HG03521 (cell line): Measurements from ENCODE around the gene MAP2K5.
A peak's percentile ranks its signal among the peaks of the same experiment; 100 is the strongest.

Experiments
- ATAC-seq: cut with Tn5 transposase; IDR thresholded peaks from one replicate; pipeline ENCODE4 v1.9.1; 2021; ENCODE audit warnings: mild to moderate bottlenecking, moderate library complexity; ENCODE audit not compliant: unreplicated experiment

The MAP2K5 gene

DNA sequence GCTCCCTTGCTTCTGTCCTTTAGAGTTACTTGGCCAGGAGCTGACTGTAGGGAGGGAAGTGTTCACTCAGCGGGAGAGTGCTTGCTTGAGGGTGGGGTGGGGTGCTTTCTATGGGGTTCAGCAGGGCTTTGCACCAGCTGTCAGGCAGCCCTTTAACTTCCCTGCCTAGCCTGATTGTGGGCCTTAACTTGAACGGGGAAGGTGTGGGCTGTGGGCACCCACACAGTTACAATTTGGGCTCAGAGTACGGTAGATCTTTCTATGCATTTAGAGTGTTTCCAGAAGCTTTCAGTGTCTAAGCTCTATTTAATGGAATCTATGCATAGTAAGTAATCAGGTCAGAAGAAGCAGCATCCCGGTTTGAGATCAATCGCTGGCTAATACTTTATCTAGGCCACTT is 234.6 kb downstream of the MAP2K5 start:
- ATAC-seq, result no peak

DNA sequence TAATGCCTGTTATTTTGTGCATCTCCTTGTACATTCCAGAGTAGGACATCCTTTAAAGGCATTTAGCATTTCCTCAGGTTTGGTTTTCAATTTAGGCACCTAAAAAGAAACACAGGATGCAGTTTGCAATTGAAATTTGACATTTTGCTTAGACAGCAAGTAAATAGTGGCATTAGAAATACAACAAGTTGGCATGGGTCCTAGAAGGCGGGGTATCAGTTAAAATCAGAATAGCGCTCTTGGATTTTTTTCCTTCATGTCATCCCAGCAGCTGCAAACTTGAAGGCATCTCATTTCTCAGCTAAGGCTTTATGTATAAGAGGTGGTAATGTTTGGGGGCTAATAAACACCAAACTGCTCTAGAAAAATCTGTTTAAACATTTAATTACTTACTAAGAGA is 235.3 kb downstream of the MAP2K5 start:
- no peak for ATAC-seq

DNA sequence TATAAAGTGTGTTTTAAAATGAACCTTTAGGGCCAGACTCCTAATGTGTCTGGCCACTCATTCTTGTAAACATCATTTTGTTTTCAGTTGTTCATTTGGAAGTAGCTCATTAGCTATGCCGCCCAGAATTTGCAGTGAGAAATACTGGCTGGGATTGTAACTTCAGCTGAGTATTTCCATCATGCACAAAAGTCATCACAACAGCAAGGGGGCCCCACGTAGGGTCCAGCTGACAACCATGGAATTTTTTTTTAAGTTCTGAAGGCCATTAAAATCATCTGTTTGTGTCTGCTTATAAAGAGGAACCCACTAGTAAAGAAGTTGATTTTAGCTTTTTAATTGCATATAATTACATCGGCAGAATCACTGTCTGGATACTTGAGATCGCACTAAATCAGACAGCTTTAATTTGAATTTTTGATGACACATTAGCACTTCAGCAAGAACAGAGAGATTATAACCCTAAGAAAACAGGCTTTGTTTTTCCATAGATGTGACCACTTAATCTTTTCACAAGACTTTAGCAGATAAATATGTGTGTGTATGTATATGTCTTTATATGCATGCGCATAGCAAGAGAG is 236.6 kb downstream of the MAP2K5 start:
- ATAC-seq, result no peak

DNA sequence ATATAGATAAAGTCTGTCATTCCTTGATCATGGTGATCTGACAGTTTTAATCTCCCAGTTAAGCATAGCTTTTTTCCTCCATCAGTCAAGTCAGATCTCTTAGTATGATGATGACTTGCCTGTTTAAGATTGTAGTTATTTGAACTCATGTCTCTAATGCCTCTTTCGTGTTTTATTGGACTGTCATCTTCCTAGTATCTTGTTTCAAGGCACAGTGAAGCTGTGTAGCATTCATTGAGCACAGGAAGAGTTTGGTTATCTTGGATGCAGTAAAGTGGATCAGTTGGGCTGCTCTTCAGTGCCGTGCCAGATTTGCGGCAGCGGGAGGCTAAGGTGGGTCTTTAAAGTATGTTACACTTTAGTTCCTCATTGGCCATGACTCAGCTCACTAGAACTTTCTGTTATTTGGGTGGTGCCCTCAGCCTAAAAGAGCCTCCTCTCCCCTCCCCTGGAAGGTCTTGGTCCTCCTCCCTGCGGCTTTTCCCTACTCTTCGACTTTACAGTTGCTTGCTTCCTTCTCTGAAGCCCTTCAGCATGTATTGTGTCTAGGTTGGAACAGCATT is 237.1 kb downstream of the MAP2K5 start:
- no peak for ATAC-seq

DNA sequence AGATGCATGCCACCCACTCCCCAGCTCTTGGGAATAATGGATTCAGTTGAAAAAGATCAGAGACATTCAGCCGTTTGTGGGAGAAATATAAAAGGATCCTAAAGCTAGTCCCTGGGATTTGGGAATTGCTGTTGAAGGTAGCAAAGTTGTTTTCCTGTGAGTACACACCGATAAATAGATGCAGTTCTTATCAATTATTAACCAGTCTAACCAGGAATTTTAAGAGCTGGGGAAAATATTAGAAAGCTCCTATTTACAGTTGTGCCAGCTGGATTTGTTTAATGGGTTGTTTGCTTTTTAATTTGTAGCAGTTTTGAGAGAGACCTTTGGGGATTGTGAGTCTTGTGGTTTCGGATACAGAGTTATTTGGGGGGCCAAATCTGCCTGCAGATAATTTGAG is 238.6 kb downstream of the MAP2K5 start:
- no peak for ATAC-seq

DNA sequence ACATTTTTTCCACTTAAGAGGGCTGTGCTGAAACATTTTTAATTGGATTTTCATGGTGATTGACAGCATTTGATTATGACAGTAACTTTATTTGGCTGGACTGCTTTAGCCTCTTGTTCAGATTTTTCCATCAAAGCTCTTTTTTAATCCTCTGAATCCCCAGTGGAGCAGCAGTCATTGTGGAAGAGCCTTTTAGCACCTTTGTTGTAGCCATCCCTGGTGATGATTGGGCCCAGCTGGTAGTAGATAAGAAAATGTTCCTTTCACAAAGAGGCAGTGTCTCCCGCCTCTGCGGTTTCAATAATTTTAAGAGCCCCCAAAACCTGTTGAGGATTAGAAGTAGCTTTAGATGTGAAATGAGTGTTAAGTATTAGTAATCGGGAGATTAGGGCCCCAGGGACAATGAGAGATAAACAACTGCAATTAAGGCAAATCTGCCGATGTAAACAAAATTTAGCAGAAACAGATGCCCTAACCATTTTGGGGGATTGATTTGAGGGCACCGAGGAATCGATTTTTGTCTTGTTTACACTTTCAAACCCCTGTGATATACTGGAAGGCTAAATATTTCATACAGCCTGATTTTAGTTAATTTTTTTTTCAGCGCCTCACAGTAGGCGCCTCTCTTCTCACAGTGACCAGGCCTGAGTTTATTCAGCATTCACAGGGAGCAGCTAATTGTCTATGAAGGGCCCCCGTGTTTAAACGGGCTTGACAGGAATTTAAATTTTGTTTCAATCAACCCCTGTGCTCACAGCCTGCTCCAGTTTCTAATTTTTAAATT is 239.6 kb downstream of the MAP2K5 start:
- ATAC-seq, result no peak

DNA sequence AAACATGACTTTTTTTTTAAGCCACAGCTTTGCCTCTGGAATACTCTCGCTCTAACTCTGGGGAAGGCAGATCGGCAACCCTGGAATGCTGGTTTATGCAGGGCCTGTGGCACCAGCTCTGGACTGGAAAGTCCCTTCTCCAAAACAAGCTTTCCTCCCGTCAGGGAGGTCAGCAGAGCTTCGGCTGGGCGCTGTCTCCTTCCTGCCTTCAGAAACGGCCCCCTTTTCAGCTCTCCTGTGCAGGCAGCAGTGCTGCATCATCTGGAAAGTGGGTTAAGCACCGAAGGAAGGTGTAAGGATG is 240.1 kb downstream of the MAP2K5 start:
- ATAC-seq, result no peak

DNA sequence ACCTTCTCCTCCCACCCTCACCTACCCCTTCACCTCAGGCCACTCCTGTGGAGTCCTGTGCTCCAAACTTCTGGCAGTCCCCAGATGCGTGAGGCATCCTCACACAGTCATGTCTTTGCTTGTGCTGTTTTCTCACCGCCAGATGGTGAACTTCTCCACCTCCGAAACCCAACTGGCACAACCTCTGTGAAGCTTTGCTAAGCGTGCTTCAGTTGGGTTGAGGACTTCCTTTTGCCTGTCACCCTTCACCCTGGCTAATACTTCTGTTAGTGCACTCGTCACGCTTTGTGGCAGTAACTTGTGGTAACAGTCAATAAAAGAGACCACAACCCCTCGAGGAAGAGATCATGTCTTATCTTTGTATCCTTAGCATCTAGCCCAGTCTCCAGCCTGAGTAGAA is 240.8 kb downstream of the MAP2K5 start:
- ATAC-seq, result no peak

DNA sequence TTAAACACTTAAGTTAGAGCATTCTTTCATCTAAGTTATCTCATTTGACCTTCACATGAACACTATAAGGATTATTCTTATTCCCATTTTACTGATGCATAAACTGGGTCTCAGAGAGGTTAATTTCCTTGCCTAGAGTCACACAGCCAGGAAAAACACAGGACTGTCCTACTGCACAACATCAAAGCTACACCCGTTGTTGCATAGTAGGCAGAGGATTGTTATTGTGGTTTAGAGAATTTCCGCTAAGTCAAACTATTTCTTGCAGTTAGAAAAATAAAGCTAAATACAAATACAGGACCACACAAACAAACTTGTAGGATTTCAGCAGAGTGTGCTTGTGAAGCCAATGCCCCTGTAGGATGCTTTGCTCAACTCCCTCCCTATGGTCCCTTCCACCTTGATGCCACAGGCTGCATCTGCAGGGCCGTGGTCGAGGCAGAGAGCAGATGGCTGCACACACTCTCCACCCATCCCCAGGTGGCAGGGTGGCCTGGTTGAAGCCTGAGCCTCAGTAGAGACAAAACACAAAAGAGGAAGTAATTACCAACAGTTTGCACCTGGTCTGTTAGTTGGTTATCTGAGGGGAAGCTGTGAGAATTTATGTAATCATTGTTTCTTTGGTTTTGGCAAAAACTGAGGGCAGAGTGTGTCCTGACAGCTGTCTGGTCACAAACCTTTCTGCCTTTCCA is 241.7 kb downstream of the MAP2K5 start:
- peak; percentile 91 for ATAC-seq

DNA sequence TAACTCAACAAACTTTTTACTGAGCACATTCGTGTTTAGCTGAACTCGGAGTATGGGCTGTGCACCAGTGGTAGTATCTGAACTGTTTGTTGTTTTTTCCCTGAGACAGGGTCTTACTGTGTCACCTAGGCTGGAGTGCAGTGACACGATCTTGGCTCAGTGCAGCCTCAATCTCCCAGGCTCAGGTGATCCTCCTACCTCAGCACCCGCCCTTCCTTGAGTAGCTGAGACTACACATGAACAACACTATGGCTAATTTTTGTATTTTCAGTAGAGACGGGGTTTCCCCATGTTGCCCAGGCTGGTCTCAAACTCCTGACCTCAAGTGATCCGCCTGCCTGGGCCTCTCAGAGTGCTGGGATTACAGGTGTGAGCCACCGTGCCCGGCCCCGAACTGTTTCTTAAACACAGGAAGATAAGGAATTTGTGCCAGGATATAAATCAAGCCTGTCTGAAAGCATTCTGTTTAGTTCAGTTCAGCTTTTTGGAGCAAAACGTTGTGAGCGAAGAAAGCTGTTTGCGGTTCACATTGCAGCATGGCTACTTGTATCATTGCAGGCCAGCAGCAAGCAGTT is 242.4 kb downstream of the MAP2K5 start:
- peak; percentile 3 for ATAC-seq

DNA sequence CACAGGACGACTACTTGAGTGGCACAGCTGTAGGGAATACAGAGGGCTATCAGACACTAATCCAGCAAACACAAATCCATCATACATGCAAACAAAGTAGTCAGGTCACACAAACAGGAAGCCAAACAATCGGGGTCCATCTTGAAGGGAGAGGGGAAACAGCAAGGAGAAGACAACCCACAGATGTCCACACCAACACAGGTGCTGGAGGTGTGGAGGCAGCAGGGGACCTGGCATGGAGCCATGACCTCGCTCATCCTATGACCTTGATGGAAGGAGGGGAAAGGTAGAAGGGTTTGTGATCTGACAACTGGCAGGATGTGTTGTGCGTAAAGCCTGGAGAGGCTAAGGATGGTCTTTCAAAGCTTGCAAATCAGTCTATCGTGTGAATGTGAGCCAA is 242.9 kb downstream of the MAP2K5 start:
- ATAC-seq, result no peak

DNA sequence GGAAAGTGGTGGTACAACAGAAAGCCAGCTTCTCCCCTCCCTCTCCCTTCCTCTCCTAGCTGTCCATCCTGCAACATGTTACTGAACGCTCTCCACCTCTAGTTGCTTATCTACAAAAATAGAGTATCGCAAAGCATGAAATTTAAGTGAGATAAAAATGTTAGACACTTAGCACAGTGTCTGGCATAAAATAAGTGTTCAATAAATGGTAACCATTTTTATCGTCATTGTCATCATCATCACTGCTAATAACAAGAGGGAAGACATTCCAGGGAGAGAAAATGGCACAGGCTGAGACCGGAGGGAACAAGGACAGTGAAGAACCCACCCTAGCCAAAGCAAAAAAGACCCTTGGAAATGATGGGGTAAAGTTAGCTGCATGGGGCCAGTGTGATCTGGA is 244.1 kb downstream of the MAP2K5 start:
- no peak for ATAC-seq

DNA sequence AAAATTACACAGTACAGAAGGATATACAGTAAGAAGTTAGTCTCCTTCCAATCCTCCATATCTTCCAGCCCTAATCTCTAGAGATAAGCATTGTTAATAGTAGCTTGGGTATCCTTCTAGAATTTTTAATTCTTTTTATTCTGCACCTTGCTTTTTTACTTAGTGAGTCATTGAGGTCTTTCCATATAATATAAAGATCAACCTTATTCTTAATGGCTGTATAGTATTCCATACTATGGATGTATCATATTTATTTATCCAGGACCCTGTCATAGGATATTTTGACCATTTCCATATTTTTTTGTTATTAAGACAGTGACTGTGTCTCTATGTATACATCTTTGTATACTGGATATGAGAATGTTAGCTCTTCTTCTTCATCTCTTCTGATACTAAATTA is 246.5 kb downstream of the MAP2K5 start:
- ATAC-seq, result no peak

DNA sequence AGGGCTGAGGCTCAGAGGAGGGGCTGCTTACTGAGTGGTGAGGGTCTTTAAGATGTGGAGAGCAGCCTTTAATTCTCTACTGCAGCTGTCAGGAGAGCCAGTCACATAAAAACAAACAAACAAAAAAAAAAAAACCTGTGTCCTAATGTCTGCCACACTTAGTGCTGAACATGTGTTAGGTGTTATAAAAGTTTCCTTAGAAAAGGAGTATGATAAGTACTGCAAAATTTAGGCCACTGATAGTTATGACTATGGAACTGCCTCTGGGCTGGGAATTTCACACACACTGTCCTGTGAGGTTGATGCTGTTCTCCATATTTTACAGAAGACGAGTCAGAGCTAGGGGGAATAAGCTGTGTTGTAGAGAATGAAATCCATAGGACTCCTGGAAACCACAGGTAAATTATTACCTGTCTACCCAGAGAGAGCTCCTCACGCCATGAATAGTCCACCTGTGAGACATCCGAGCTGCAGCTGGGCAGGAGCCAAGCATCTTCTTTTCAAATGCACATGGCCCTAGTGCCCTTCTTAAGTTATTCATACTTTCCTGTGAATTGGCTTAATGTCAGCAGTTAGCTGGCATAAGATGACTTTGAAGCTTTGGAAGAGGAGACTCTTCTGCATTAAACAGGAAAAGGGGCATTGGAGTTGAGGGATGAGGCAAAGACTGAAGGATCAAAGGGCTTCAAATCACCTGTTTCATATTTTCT is 248.3 kb downstream of the MAP2K5 start:
- ATAC-seq, result no peak

DNA sequence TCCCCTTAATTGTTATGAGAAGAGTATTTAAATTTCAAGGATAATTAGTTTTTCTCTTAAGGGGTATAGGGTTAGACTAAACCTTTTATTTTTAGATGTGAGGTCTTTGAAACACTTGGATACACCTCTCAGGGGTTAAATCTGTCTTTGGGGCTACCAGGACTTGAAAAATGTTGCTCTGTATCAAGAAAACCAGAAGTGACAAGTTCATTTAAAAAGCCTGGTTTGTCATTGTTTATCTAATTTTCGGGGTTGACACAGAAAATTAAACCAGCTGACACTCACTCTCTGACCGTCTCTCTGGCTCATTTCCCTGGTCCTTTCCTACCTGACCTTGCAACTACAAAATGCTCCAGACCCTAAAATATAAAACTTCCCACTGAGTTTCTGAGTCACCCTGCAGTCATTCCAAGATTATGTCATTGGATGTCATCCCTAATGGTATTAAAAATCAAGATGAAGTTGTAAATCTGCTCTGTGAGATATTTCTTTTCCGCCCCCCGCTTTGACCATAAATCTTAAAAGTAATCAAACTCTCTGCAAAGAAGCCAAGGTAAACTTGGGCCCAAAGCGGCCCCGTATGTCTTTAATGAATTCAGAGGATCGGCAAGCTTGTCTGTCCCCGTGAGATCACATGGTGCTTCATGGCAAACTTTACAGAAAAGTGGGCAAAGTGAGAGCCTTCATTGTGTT is 249.9 kb downstream of the MAP2K5 start:
- no peak for ATAC-seq

DNA sequence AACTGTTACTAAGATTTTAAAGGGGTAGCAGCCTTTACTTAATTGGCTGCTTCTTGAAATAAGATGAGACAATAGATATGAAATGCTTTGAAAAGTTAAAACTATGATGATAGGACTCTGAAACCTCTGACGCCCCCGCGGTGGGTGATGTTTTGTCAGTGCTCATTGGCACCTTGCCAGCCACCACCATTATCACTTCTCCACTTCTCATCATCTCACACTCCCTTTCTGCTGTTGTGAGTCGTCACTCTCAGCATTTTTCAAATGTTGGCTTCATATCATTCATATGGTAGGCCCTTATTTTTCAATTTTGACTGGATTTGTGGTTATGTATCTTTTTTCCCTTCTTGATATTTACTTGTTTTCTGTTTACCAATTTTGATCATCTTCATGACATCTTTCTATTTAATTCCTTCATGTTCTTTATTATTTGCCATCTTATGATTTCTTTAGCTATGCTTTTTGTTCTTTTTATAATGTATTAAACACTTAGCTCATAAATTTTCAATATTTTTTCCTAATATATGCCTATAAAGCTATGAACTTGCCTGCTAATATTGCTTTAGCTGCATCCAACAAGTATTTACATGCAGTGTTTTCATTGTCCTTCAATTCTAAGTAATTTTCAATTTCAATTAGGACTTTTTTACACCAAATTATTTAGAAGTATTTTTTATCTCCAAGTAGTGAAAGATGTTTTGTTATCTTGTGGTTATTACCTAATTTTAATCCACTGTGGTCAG is 252.5 kb downstream of the MAP2K5 start:
- ATAC-seq, result no peak

DNA sequence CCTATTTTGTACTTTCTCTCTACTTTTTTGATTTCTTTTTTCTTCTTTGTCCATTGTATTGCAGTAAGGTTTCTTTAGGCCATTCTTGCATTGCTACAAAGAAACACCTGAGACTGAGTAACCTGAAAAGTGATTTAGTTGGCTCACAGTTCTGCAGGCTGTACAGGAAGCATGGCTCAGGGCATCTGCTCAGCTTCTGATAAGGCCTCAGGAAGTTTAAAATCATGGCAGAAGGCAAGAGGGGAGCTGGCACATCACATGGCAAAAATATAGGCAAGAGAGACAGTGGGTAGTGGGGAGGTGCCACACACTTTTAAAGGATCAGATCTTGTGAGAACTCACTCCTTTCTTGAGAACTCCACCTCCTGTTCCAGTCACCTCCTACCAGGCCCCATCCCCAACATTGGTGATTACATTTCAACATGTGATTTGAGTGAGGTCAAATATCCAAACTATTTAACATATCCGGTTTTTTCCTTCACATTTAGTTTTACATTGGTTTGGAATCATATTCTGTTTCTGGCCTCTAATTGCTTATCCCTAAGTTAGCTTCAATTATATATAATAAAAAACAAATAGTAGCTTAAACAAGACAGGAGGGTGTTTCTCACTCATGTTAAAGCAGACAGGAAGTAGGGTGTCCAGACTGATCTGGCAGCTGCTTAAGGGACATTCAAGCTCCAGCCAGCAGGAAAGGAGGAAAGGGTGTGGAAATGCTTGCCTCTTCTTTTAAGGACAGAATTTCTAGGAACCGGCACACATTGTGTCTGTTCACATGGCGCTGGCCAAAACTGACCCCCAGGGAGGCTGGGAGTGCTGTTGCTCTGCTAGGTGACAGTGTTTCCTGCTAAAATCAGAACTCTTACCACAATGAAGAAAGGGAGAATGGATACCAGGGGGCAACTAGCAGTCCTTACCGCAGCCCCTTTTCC is 254.0 kb downstream of the MAP2K5 start:
- no peak for ATAC-seq

DNA sequence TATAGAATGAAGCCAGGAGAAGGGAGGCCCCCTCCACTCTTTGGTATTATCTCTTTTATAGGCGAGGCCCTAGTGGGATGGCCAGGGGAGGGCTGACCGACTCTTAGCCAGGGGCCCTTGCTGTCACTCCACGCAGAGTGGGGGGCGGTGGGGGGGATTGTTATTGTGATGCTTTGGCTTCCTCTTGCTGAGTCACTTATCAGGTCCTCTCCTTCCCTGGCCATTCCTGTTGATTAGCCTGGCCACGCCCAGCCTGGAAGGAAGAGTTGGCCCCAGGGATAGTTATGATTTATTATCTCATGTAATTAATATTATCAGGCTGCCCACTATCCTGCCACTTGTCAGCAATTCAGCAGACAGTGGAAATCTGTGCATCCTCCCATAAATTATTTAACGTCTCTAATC is 257.3 kb downstream of the MAP2K5 start:
- no peak for ATAC-seq

DNA sequence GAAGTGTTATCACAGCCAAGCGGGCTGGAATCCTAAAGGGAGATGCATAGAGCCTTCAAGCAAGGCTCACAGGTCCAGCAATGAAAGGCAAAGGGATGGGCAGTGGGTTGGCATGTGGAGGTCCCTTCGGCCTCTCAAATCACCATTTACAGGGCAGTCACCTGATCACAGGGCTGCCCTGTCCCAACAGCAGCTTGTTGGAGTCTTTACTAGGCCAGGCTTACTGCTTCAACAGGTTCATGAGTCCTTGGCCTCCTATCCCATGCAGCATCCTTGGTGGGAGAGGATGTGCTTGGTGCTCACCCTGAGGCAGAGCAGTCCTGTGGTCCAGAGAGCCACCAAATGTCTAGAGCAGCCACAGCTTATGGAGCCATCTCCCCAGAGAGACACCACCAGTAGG is 258.6 kb downstream of the MAP2K5 start:
- no peak for ATAC-seq
